HG02885 (cell line): ENCODE measurements around the gene TM4SF1.
"Not testable (repeated sequence)": the region's sequence is repeated elsewhere in the genome, so short reads cannot be mapped to it uniquely, and the experiment has no call there.

Experiments used
- ATAC-seq: cut with Tn5 transposase; IDR thresholded peaks from one replicate; pipeline ENCODE4 v1.9.1; 2021; ENCODE audit warnings: mild to moderate bottlenecking; ENCODE audit not compliant: unreplicated experiment, poor library complexity

The TM4SF1 gene

GRCh38 chr3:149353581-149354184 lies 23.8 kb downstream of the TM4SF1 start:
- ATAC-seq, result no peak

GRCh38 chr3:149352556-149352955 lies 24.9 kb downstream of the TM4SF1 start:
- peak; percentile 98 for ATAC-seq

- ATAC-seq, result no peak
Measured at GRCh38 chr3:149343951-149344350, 33.5 kb downstream of the TM4SF1 start.

GRCh38 chr3:149342413-149343380 lies 34.8 kb downstream of the TM4SF1 start:
- no peak for ATAC-seq

GRCh38 chr3:149340310-149340933 lies 37.0 kb downstream of the TM4SF1 start:
- no peak for ATAC-seq

DNA sequence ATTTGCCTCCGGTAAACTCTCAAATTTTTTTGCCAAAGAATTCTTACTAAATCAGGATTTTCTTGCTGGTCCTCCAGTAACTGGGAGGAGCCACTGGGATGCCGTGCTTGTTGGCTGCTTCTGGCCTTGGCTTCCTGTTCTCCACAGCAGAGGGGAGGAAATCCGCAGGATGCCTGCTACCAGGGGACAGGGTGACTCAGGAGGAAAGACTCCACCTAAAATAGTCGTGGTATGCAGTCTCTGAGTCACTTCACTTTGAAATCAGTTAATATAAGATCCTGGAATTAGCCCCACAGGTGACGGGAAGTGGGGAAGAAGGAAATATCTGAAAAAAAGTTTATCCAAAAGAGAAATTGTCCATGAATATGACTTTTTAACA lies 37.5 kb downstream of the TM4SF1 start:
- ATAC-seq, result no peak

- ATAC-seq, result not testable (repeated sequence)
Measured at GRCh38 chr3:149337486-149337885, 40.0 kb downstream of the TM4SF1 start.

DNA sequence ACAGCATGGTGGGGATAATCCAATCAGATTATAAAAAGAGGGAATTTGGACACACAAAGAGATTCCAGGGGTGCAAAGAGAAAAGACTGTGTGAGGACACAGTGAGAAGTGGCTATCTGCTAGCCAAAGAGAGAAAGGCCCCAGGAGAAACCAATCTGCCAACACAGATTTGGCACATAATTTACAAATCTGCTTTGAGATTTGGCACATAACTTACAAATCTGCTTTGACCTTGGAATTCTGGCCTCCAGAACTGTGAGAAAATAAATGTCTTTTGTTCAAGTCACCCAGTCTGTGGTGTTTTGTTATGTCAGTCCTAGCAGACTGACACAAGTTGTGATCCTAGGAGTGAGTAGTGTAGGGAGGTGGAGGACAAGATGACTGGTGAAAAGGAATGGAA lies 40.5 kb downstream of the TM4SF1 start:
- ATAC-seq, result no peak

DNA sequence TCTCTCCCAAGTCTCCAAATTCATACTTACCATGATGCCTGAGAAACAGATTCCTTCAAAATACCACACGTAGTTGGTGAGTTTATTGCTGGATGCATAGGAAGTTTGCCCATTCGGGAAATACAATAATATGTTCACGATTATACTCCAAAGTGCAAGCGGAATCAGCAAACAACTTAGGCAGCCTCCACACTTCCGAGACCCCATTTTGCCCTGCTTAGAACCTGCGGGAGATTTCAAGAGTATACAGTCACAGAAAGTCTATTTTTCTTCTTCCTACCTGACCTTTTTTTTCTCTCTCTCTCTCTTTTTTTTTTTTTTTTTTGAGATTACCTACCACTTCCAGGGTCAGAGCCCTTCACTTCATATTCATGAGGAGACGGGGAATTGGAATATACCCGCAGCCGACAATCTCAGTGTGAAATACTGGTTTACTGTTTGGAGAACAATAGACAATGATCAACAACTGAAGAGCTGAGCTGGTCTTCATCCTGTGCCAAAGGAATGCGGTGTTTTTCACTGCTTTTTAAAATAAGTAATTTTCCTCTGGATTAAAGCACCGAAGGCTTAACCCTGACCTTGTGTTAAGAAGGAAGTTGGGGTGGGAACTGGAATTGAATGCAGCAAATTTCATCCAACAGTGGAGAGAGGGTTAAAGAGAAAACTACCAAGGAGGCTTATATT lies 44.1 kb downstream of the TM4SF1 start, which contains the start of gene TM4SF18:
Gene TM4SF18 (minus strand): TSS at position 461 of the 684 bp plus-strand sequence. CDS start 254 bp downstream, at position 207.
- no peak for ATAC-seq

GRCh38 chr3:149332771-149333170 lies 44.7 kb downstream of the TM4SF1 start:
- ATAC-seq, result no peak

GRCh38 chr3:149332227-149332765 lies 45.2 kb downstream of the TM4SF1 start:
- no peak for ATAC-seq

- ATAC-seq, result no peak
Measured at GRCh38 chr3:149331396-149331795, 46.1 kb downstream of the TM4SF1 start.

DNA sequence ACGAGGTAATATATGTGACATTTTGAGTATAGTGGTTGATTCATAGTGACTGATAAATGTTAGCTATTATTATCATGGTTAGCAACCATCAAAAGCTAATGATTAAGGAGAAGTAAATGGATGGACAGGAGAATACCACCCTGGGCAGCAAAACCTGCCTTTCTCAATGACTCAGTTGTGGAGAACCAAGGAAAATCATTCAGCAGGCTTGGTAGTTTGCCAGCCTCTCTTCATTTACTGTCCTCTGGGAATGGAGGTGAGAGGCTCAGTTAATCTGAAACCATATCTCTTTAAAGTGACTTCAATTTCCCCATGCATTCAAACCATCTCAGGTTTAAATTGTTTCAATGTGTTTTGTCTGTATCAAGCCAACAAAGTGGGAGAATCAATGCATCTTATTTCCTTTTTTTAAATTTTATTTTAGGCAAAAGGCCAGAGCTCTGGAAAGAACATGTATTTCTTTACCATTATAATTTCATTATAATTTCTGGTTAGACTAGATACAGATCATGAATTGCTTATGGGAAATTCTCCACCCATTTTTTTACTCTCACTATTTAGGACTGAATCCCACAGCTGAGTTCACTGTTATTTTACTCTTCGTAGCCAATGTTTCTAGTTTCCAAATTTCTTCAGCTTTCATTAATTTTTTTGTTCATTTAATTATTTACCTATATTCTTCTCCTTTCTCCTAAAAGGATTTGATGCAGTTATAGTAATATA lies 46.7 kb downstream of the TM4SF1 start:
- ATAC-seq, result no peak

GRCh38 chr3:149327156-149327555 lies 50.3 kb downstream of the TM4SF1 start:
- no peak for ATAC-seq

DNA sequence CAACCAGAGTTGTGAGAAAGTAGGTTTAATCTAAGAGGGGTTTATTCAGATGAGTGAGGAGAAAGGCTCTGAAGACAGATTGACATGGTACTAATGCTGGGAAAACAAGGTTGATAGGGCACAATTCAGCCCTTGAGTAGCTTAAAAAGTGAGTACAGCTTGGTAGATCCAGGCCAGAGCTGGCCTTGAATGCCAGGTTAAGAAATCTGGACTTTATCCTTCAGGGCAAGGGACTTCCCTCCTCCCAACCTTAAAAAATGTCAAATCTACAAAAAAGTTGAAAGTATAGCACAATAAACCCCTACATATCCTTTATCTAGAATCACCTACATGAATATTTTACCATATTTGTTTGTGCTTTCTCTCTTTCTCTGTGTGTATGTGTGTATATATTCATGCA lies 51.9 kb downstream of the TM4SF1 start:
- no peak for ATAC-seq

GRCh38 chr3:149324332-149324731 lies 53.1 kb downstream of the TM4SF1 start:
- ATAC-seq, result no peak

DNA sequence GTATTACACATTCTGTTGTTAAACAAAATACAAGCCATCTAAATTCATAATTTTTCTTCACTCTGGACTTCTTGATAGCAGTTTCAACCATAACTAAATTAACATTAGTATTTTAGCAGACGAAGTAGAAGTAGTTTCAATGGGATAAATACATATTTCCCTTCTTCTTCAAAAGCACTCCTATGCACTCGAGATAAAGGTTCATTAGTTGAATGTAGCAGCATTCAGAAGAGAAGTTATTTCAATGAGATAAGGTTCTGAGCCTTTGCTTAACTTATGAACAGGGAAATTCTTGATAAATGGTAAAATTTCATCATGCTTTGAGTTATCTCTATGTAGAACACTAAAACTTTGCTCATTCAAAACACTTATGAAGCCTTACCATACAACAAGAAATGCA lies 55.8 kb downstream of the TM4SF1 start:
- ATAC-seq, result no peak

GRCh38 chr3:149321136-149321535 lies 56.3 kb downstream of the TM4SF1 start:
- ATAC-seq, result no peak

DNA sequence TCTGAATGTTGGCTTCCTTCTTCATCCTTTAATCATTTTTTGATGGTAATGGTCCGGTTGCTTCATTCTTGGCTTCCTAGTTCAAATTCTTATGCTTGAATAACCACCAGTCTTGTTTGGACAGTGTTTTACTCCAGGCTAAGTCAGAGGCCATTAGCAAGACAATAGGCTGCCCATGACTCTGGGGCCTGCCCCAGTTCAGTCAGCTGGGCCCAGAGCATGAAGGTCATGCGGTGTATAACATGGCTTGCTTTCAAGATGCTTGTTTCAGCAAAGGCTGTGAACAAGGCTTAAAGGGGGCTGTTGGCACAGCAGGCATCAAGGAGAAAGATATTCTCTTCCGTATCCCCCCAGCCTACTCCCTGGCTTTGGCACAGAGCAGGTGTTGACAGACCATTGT lies 57.7 kb downstream of the TM4SF1 start:
- no peak for ATAC-seq
